ENCODE measurements around the gene DMPK.

- no peak for TF ChIP-seq CTCF (conservative IDR thresholded peaks at IDR 0.05 in 1 of 2, IDR thresholded peaks at IDR 0.05 in 1 of 2; ENCODE audit: low read depth in 1 of 2, low read length in 2 of 2)
- no peak for TF ChIP-seq EZH2 (IDR thresholded peaks at IDR 0.05; ENCODE audit: low read length, missing control alignments)
These were observed 8.9 kb downstream of the DMPK start for GRCh38 chr19:45773384-45773783.

All from fibroblast of lung (primary cell).